ENCODE measurements around the gene IL1R2. TPM values are rescaled to one million over a fixed set of nuclear protein-coding genes. Genes with fewer than 3 reads are reported as not detected.
A peak's percentile ranks its signal among the peaks of the same experiment; 100 is the strongest.

The IL1R2 gene
- total RNA-seq, 4 donors from 2014 or later = 1.1 to 25.2 (median 10.0) TPM

- H3K27me3 ChIP-seq = no peaks in the 10 kb centered on the region
- H3K36me3 ChIP-seq = no peaks in the 10 kb centered on the region
- TF ChIP-seq POLR2A (IDR thresholded peaks at IDR 0.05) = no peak
- TF ChIP-seq CTCF (IDR thresholded peaks at IDR 0.05) = no peak
- no peak for TF ChIP-seq EP300 (IDR thresholded peaks at IDR 0.05)
- no peak for TF ChIP-seq POLR2AphosphoS5 (IDR thresholded peaks at IDR 0.05)
- 40 to 43% methylated on average over 1 to 2 of the region's 3 CpGs for WGBS, 2 donors (ENCODE audit: low coverage in 1 of 2)
- peaks cover 13 to 66% (median 53%) of the 10 kb centered on the region in 3 donors for H3K4me1 ChIP-seq
- no peak overlapping the region for H3K4me3 ChIP-seq
- H3K9me3 ChIP-seq = no peaks in the 10 kb centered on the region
- H3K27ac ChIP-seq = peak overlapping the region; percentile 88 to 99 (median 92)
- no peak for ATAC-seq
Measured at GRCh38 chr2:102062802-102063201, 71.0 kb downstream of the IL1R2 start.

GRCh38 chr2:102063487-102063911 is 71.7 kb downstream of the IL1R2 start:
- Histone ChIP-seq H3K27ac (peak overlapping the region; percentile 88 to 99 (median 92)), H3K9me3 (no peaks in the 10 kb centered on the region), H3K27me3 (no peaks in the 10 kb centered on the region), H3K4me3 (no peak overlapping the region), H3K4me1 (peaks cover 13 to 63% (median 53%) of the 10 kb centered on the region in 3 donors), H3K36me3 (no peaks in the 10 kb centered on the region)
- WGBS, 2 donors (ENCODE audit: low coverage in 1 of 2) = 25 to 31% methylated on average over 4 to 6 of the region's 6 CpGs
- ATAC-seq = peak; percentile 62
- peak; percentile 85 for TF ChIP-seq POLR2AphosphoS5 (IDR thresholded peaks at IDR 0.05)
- TF ChIP-seq POLR2A (IDR thresholded peaks at IDR 0.05) = no peak

- Histone ChIP-seq H3K27ac (peak overlapping the region; percentile 88 to 99 (median 92)), H3K36me3 (no peaks in the 10 kb centered on the region), H3K27me3 (no peaks in the 10 kb centered on the region), H3K4me3 (no peak overlapping the region), H3K9me3 (no peaks in the 10 kb centered on the region), H3K4me1 (peaks cover 13 to 64% (median 53%) of the 10 kb centered on the region in 3 donors)
- WGBS, 2 donors (ENCODE audit: low coverage in 1 of 2) = 3 to 30% methylated on average over 4 of the region's 9 CpGs
- TF ChIP-seq CTCF (IDR thresholded peaks at IDR 0.05) = peak in 1 of 4 experiments; percentile 7
- TF ChIP-seq POLR2AphosphoS5 (IDR thresholded peaks at IDR 0.05) = peak; percentile 100
- TF ChIP-seq POLR2A (IDR thresholded peaks at IDR 0.05) = no peak
- peak; percentile 64 for TF ChIP-seq EP300 (IDR thresholded peaks at IDR 0.05)
- ATAC-seq = peak; percentile 94
Measured at GRCh38 chr2:102063941-102064678, 72.3 kb downstream of the IL1R2 start.

GRCh38 chr2:102064679-102065674 is 73.2 kb downstream of the IL1R2 start:
- Histone ChIP-seq H3K9me3 (no peaks in the 10 kb centered on the region), H3K36me3 (no peaks in the 10 kb centered on the region), H3K27ac (peak overlapping the region; percentile 88 to 99 (median 92)), H3K4me3 (no peak overlapping the region), H3K27me3 (no peaks in the 10 kb centered on the region), H3K4me1 (peaks cover 13 to 67% (median 47%) of the 10 kb centered on the region in 3 donors)
- 60 to 71% methylated on average over 14 to 16 of the region's 17 CpGs for WGBS, 2 donors (ENCODE audit: low coverage in 1 of 2)
- TF ChIP-seq POLR2AphosphoS5 (IDR thresholded peaks at IDR 0.05) (no peak), CTCF (IDR thresholded peaks at IDR 0.05) (no peak), POLR2A (IDR thresholded peaks at IDR 0.05) (no peak), EP300 (IDR thresholded peaks at IDR 0.05) (no peak)
- ATAC-seq = peak; percentile 3

GRCh38 chr2:102065675-102066252 is 74.0 kb downstream of the IL1R2 start:
- 72 to 100% methylated on average over 1 to 6 of the region's 12 CpGs for WGBS, 2 donors (ENCODE audit: low coverage in 1 of 2)
- H3K27me3 ChIP-seq = no peaks in the 10 kb centered on the region
- no peak for ATAC-seq
- TF ChIP-seq POLR2A (IDR thresholded peaks at IDR 0.05) (no peak), EP300 (IDR thresholded peaks at IDR 0.05) (no peak), POLR2AphosphoS5 (IDR thresholded peaks at IDR 0.05) (no peak), CTCF (IDR thresholded peaks at IDR 0.05) (no peak)
- peak overlapping the region in 3 of 4 donors; percentile 88 to 94 (median 91) for H3K27ac ChIP-seq
- H3K36me3 ChIP-seq = no peaks in the 10 kb centered on the region
- no peaks in the 10 kb centered on the region for H3K9me3 ChIP-seq
- H3K4me3 ChIP-seq = no peak overlapping the region
- H3K4me1 ChIP-seq = peaks cover 13 to 68% (median 41%) of the 10 kb centered on the region in 3 donors
